NB4 (cell line): ENCODE measurements around the gene CA10.

Experiments used
- DNase-seq: peaks from one replicate; pipeline ENCODE4 v3.0.0; 2010; ENCODE audit warnings: low read depth
- H3K4me3 ChIP-seq: one replicate; pipeline ENCODE4 v1.5.1; 2011; ENCODE audit warnings: mild to moderate bottlenecking, low read depth, low read length, moderate library complexity
- MYC ChIP-seq: IDR thresholded peaks from 2 replicates; pipeline ENCODE4 v1.6.1; 2011; ENCODE audit warnings: low read depth, low read length
- POLR2A ChIP-seq: IDR thresholded peaks from 2 replicates; pipeline ENCODE4 v1.6.1; 2011; ENCODE audit warnings: mild to moderate bottlenecking; ENCODE audit not compliant: insufficient read length; ENCODE audit errors: extremely low read depth
- TF ChIP-seq, protein P1 (sequence below): IDR thresholded peaks from 2 replicates; pipeline ENCODE4 v1.6.1; 2011; ENCODE audit warnings: low read depth, low read length
- TF ChIP-seq, protein P2 (sequence below): IDR thresholded peaks from one replicate; pipeline ENCODE4 v1.5.1; 2012; ENCODE audit warnings: low read depth, low read length

Gene CA10

DNA sequence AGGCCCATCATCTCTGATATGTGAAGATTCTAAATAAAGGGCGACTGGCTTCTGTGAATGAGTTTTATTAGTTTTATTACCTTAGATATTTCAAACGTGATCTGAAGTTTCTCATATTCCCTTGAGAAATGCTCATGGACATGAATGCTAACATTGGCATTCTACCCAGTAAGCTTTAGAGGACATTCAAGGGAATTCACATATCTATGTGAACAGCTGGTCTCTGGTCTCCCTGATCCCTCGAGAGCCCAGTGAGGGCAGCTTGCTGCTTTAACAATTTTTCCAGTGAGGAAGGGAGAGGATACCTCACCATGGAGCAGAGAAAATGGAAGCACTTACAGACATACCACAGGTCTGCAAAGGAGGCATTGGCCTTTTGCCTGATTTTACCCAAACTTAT lies 312.7 kb downstream of the CA10 start:
- no peak for DNase-seq
- H3K4me3 ChIP-seq: no peak overlapping the region
- TF ChIP-seq, protein P1, sequence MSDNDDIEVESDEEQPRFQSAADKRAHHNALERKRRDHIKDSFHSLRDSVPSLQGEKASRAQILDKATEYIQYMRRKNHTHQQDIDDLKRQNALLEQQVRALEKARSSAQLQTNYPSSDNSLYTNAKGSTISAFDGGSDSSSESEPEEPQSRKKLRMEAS: no peak
- TF ChIP-seq MYC: no peak
- no peak for TF ChIP-seq POLR2A
- TF ChIP-seq, protein P2, sequence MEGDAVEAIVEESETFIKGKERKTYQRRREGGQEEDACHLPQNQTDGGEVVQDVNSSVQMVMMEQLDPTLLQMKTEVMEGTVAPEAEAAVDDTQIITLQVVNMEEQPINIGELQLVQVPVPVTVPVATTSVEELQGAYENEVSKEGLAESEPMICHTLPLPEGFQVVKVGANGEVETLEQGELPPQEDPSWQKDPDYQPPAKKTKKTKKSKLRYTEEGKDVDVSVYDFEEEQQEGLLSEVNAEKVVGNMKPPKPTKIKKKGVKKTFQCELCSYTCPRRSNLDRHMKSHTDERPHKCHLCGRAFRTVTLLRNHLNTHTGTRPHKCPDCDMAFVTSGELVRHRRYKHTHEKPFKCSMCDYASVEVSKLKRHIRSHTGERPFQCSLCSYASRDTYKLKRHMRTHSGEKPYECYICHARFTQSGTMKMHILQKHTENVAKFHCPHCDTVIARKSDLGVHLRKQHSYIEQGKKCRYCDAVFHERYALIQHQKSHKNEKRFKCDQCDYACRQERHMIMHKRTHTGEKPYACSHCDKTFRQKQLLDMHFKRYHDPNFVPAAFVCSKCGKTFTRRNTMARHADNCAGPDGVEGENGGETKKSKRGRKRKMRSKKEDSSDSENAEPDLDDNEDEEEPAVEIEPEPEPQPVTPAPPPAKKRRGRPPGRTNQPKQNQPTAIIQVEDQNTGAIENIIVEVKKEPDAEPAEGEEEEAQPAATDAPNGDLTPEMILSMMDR: no peak

DNA sequence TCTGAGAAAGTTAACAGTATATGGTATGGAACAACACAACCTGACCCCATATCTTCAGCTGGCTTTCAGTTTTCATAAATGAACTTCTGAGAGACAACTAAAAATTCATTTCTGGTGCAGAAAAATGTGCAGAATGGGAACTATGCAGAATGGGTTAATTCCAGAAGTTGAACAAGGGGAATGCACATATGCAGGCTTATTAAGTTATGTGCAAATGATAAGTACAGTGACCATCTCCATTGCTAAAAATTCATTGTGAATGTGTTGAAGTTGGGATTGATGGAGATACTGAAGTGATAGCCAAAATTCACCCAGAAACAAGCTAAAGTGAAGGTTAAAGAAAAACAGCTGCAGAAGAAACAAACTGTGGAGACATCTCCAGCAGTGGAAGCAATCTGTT lies 315.8 kb downstream of the CA10 start:
- H3K4me3 ChIP-seq: no peak overlapping the region
- DNase-seq: no peak
- TF ChIP-seq, protein P1: no peak
- TF ChIP-seq, protein P2: no peak

DNA sequence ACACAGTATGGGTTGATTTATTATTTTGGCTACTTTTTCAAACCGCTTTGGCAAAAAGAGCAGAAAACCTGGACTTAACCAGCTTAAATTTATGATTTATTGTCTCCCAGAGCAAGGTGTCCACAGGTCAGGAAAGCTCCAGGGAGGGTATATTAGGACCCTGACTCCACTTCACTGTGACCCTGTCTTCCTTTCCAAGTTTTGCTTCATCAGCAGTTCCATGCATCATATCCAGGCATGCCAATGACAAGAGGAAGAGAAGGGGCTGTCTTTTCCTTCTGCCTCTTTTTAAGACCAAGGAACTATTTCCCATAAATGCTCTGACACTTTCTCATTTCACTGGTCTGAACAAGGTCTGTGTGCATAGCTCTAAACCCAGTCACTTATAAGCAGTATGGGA lies 316.8 kb downstream of the CA10 start:
- TF ChIP-seq, protein P2: no peak
- TF ChIP-seq MYC (no peak), POLR2A (no peak)
- TF ChIP-seq, protein P1: no peak
- no peak for DNase-seq
- no peak overlapping the region for H3K4me3 ChIP-seq

DNA sequence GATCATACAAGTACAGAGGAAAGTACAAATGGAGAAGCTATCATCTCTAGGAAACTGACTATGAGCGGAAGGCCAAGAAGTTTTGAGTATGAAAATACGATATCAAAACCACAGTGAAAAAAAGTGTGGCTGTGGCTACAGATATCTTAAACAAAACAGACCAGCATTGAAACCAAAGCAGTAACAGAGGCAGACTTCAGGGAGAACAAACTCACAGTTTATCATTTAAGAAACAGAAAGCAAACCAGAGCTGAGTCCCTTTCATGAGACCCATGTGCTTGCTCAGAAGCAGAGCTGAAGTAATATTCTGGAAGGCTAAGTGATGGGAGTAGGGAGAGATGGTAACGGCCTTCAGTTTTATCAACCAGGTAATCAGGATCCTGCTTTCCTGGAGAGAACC lies 317.8 kb downstream of the CA10 start:
- TF ChIP-seq, protein P2: no peak
- TF ChIP-seq MYC (no peak), POLR2A (no peak)
- TF ChIP-seq, protein P1: no peak
- no peak for DNase-seq
- no peak overlapping the region for H3K4me3 ChIP-seq

DNA sequence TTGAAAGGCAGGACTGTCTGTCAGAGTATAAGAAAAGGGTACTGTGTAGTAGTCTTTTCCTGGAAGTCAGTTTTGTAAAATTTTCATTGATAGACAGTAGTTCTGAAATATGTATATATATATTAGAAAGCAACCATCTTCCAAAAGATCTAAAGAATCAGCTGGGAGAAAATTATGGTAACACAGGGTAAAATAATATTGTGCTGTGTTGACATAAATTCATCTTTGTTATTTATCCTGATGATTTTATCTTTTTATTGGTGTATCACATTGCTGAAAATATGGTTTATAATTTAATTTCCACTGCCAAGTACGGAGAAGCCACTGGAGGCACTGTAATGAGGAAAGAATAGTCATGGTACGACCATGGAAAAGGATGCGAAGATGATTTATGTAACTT lies 324.9 kb downstream of the CA10 start:
- no peak for DNase-seq
- H3K4me3 ChIP-seq: no peak overlapping the region
- TF ChIP-seq MYC: no peak
- TF ChIP-seq, protein P1: no peak
- TF ChIP-seq, protein P2: no peak
- no peak for TF ChIP-seq POLR2A

DNA sequence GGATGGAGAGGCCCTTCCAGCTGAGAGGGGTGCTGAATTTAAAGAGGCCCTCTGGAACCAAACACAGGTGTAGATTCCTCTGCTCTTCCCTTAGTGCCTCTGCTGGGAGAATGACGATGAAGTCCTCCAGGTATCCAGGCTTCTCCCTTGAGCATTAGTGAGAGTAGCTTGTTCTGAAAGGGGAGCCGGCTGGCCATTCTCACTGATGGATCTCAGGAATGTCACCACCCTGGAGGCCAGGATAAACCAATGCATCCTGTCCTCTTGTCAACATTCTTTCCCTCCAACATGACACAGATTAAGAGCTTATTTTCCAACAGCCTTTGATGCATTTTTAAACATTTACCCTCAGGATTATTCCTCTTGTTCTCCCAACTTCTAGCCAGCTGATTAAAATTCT lies 325.5 kb downstream of the CA10 start:
- no peak overlapping the region for H3K4me3 ChIP-seq
- no peak for DNase-seq
- TF ChIP-seq POLR2A (no peak), MYC (no peak)
- TF ChIP-seq, protein P2: no peak
- TF ChIP-seq, protein P1: no peak
